SJCRH30 (cell line): ENCODE measurements around the gene CFAP90. TPM values are rescaled to one million over a fixed set of nuclear protein-coding genes. Genes with fewer than 3 reads are reported as not detected.

Experiments
- DNase-seq, 2 experiments: peaks; one replicate each; pipeline ENCODE4 v3.0.0-alpha.2; 2015 to 2020
- H3K27ac ChIP-seq: fragments of 250-450 bp; sonication (Bioruptor Pico); 2 replicates; pipeline ENCODE4 v1.5.1; 2020; ENCODE audit warnings: mild to moderate bottlenecking, moderate library complexity
- H3K27me3 ChIP-seq: fragments of 250-450 bp; sonication (Bioruptor Pico); 2 replicates; pipeline ENCODE4 v1.5.1; 2020; ENCODE audit warnings: mild to moderate bottlenecking, moderate library complexity
- H3K36me3 ChIP-seq: fragments of 250-450 bp; sonication (Bioruptor Pico); 2 replicates; pipeline ENCODE4 v1.5.1; 2020; ENCODE audit warnings: mild to moderate bottlenecking, moderate library complexity
- H3K4me1 ChIP-seq: fragments of 250-450 bp; sonication (Bioruptor Pico); 2 replicates; pipeline ENCODE4 v1.5.1; 2020; ENCODE audit warnings: mild to moderate bottlenecking, moderate library complexity
- H3K4me3 ChIP-seq: fragments of 250-450 bp; sonication (Bioruptor Pico); 2 replicates; pipeline ENCODE4 v1.5.1; 2020; ENCODE audit warnings: mild to moderate bottlenecking, moderate library complexity
- H3K9me3 ChIP-seq: fragments of 250-450 bp; sonication (Bioruptor Pico); replicated peaks from 2 replicates; pipeline ENCODE4 v1.5.1; 2020; ENCODE audit warnings: mild to moderate bottlenecking, moderate library complexity
- total RNA-seq: library from RNA; depleted of rRNA; stranded (reverse); fragments of >200 nt; shearing (Covaris generic); gene quantifications from 2 replicates; pipeline ENCODE4 v1.2.3, GENCODE V29; 2014; rRNA removed

The CFAP90 gene
- total RNA-seq, 1 experiment from 2014 or later, result not detected

- no peak overlapping the region for H3K4me3 ChIP-seq
- H3K36me3 ChIP-seq, result no peaks in the 10 kb centered on the region
- H3K27ac ChIP-seq, result no peak overlapping the region
- no peaks in the 10 kb centered on the region for H3K27me3 ChIP-seq
- H3K4me1 ChIP-seq, result no peaks in the 10 kb centered on the region
- no peak for DNase-seq
- no peaks in the 10 kb centered on the region for H3K9me3 ChIP-seq
Measured at GRCh38 chr5:7789567-7789966, 61.4 kb downstream of the CFAP90 start.

- H3K4me3 ChIP-seq, result no peak overlapping the region
- no peak for DNase-seq
- no peaks in the 10 kb centered on the region for H3K9me3 ChIP-seq
- H3K4me1 ChIP-seq, result no peaks in the 10 kb centered on the region
- no peaks in the 10 kb centered on the region for H3K36me3 ChIP-seq
- no peaks in the 10 kb centered on the region for H3K27me3 ChIP-seq
- H3K27ac ChIP-seq, result no peak overlapping the region
Measured at GRCh38 chr5:7787770-7788169, 63.2 kb downstream of the CFAP90 start.

- Histone ChIP-seq H3K9me3 (no peaks in the 10 kb centered on the region), H3K27ac (no peak overlapping the region), H3K4me1 (no peaks in the 10 kb centered on the region), H3K27me3 (no peaks in the 10 kb centered on the region), H3K36me3 (no peaks in the 10 kb centered on the region), H3K4me3 (no peak overlapping the region)
- DNase-seq, result no peak
Measured at GRCh38 chr5:7784683-7785380, 66.1 kb downstream of the CFAP90 start.

- no peaks in the 10 kb centered on the region for H3K36me3 ChIP-seq
- H3K4me3 ChIP-seq, result no peak overlapping the region
- no peaks in the 10 kb centered on the region for H3K27me3 ChIP-seq
- no peak overlapping the region for H3K27ac ChIP-seq
- no peak for DNase-seq
- H3K4me1 ChIP-seq, result no peaks in the 10 kb centered on the region
- H3K9me3 ChIP-seq, result no peaks in the 10 kb centered on the region
Measured at GRCh38 chr5:7781899-7782298, 69.0 kb downstream of the CFAP90 start.

Other genes with a start within 250 kb of the CFAP90 start
- 16.9 TPM in 2 replicates for gene FASTKD3, start 17.9 kb upstream of the CFAP90 start, total RNA-seq
- 29.4 and 31.7 TPM in 2 replicates for gene MTRR, start 18.0 kb upstream of the CFAP90 start, total RNA-seq